GM18498 (cell line): Measurements from ENCODE around the gene DOCK4.
"Not testable (repeated sequence)": the region's sequence is repeated elsewhere in the genome, so short reads cannot be mapped to it uniquely, and the experiment has no call there.

ENCODE experiments used
- ATAC-seq: cut with Tn5 transposase; IDR thresholded peaks from one replicate; pipeline ENCODE4 v1.9.1; 2021; ENCODE audit warnings: mild to moderate bottlenecking, moderate library complexity; ENCODE audit not compliant: unreplicated experiment

DOCK4 gene

DNA sequence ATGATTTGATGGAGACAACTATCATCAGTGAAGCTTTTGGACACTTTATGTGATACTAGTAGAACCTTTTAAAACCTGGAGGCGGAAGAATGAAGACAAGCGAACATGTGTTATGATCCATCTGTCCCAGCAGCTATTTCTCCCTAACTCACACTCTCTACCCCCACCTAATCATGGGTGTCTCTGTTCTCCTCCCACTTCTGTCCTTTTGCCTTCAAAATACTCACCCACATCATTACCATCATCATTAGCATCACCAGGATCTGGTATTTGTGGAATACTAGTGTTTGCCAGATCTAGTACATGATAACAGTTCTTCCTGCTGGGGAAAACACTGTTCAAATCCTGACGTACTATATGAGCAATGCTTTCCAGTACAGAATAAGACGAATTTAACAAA lies 287.7 kb downstream of the DOCK4 start:
- ATAC-seq = no peak

DNA sequence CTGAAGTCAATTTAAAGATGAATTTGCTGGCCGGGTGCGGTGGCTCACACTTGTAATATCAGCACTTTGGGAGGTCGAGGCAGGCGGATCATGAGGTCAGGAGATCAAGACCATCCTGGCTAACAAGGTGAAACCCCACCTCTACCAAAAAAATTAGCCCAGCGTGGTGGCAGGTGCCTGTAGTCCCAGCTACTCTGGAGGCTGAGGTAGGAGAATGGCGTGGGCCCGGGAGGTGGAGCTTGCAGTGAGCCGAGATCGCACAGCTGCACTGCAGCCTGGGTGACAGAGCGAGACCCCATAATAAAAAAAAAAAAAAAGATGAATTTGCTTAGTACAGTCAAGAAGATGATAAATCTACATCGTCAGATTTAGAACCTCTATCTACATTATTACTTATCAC lies 288.8 kb downstream of the DOCK4 start:
- not testable (repeated sequence) for ATAC-seq

DNA sequence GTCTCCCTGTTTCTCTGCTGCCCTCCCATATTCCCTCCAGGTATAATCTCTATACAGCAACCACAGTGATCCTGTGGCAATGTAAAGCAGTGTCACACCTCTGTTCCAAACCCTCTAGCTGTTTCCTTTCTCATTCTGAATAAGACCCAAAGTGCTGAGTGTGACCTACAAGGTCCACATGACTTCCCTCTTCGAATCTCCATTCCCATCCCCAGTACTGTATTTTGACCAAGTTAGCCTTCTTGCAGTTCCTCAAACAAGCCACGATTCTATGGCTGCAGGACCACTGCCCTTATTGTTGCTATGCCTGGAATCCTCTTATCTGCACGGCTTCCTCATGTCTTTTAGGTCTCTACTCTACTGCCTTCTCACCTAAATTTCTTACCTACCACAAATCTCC lies 291.9 kb downstream of the DOCK4 start:
- no peak for ATAC-seq

DNA sequence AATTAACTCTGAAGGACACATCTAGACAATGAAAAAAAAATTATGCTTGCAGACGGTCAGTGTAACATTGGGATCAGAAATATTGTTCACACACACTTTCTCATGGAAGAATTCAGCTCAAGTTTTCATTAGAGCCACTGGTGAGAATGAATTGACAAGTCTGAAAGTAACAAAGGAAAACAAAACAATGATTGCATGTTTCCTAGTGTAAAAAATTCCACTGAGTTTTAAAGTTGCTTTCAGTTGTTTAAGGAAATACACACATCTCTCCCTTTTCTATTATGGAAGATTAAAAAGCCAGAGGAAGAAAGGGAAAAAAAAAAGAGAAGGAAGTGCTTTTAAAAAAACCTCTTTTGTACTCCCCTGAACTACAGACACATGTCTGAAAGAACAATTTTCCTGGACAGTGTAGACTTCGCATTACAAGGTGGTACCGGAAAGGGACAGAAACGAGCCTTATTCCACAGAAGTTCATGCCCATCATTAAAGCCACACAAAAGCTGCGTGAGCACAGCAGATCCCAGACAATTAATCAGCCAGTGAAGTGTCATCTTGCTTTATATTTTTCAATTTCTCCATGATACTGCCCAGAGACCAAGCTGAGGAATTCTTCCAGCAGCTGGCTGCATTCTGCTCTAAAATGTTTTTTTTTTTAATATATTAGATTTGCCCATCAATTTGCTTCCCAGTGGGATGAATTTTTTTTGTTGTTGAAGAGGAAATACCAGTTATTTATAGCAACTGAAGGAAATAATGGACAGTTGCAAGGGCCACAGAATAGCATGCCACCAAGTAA lies 294.8 kb downstream of the DOCK4 start:
- no peak for ATAC-seq

DNA sequence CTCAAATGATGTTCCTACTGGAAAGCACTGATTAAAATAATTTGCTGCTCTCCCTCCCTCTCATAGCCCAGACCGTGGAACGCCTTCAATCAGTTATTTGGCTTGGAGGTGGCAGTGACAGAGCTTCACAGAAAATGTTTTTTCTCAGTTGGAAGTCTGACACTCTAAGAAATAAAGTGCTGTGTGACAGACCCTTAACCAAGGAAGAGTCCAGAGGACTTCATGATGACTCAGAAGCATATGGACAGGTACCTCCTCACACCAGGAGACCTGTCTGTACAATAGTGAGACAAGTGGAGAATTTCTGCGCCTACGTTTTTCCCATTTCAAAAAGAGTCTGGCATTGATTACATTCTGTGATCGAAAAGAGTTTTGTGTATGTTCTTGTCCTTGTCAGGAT lies 295.5 kb downstream of the DOCK4 start:
- no peak for ATAC-seq

DNA sequence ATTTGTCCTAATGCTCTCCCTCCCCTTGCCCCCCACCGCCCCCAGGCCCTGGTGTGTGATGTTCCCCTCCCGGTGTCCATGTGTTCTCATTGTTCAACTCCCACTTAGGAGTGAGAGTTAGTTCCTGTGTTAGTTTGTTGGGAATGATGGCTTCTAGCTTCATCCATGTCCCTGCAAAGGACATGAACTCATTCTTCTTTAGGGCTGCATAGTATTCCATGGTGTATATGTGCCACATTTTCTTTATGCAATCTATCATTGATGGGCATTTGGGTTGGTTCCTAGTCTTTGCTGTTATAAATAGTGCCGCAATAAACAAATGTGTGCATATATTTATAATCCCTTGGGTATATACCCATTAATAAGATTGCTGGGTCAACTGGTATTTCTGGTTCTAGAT lies 297.5 kb downstream of the DOCK4 start:
- not testable (repeated sequence) for ATAC-seq

DNA sequence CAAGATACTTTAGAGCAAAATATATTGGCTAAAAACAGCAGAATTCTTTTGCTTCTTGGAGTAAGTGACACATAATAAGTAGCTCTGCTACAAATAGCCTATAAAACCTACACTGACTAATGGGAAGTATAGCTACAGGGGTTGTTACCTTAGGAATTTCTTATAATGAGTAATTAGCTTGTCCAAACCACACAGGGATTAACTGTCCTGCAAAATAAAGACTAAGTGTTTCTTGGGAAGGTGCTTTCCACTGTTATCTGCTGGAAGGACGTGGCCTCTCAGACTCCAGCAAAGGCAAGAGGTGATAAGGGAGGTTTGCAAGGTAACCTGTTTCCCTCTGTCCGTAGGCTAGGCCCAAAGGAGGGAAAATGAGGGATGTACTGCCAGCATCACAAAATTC lies 302.4 kb downstream of the DOCK4 start:
- no peak for ATAC-seq

DNA sequence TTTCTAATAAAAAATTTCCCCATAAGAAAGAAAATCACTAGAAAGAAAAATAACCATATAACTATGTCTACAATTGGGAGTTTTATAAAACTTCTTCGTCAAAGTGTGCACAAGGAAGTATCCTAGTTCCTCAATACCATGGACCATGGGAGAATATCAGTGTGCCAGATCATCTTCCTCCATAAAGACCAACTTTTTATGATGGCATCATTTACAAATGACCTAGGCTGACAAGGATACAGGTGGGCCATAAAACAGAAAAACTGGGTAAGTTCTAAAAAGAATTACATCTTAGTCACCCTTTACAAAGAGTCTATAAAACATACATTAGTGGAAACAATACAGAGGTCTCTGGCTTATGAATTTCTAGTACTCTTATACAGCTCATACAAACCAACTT lies 303.2 kb downstream of the DOCK4 start:
- ATAC-seq = no peak

DNA sequence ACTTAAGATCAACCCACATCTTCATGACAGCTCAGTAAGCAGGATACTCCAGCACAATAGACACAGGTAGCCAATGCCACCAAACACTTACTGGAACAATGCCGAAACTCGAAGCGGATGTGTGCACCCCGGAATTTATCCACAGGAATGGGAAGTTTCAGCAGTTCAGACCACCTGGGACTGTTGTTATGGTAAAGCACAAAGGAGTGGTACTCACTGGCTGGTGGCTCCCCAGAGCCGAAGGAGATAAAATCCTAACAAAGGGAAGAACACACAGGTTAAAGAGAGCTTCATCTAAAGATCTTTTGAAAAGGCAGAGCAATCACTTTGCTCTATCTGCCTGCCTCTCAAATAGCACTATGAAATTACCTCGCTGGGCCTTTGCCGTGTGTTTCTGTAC lies 305.9 kb downstream of the DOCK4 start:
- ATAC-seq = no peak

DNA sequence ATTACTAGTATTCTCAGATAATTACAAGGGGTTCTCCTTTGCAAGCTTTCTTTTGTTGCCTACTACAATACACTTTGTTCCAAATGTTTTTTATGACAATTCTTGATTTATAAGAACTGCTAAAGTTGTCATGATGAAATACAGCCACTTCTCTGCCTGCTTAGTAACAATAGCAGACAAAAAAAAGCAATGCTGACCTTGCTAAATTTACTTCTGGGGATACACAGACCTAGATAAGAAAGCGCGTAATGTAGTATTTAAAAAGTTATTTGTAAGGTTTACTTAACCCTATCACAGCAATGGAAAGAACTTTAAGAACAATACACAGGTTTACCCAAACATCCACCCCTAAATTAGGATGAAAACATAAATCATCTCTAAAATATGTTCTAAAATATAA lies 311.1 kb downstream of the DOCK4 start:
- ATAC-seq = no peak

DNA sequence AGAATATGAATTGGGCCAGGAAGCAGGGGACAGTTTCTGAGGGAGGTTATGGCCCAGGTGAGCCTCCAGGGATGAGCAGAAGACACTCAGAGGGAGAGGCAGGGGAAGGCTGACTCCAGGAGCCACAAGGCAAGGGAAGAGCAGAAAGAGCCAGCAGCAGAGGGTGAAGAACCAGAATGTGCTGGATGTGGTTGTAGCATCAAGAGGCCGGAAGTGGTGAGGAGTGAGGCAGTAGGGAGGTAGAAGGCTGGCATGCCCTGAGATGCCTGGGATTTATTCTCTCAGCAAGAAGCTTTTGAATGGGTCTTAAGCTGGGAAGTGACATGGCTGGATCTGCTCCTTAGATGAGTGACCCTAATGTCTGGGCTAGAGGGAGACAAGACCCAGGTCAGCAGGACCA lies 311.7 kb downstream of the DOCK4 start:
- ATAC-seq = no peak

DNA sequence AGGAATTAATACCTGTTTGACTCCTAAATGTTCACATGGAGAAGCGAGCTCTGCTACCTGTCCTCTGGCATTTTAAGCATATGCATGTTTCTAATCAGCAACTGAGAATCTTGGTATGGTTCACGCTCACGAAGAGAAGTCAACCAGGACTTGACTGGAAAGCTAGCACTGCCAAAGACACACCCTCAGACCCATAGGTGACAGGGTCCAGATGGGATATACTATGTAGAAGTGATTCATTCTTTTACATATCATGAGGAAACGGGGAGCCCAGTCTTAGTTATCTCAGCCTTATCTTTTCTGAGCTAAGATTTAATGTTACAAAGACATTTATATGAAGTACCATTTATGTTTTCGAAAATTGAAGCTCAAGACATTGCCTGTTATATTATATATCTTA lies 313.0 kb downstream of the DOCK4 start:
- no peak for ATAC-seq

DNA sequence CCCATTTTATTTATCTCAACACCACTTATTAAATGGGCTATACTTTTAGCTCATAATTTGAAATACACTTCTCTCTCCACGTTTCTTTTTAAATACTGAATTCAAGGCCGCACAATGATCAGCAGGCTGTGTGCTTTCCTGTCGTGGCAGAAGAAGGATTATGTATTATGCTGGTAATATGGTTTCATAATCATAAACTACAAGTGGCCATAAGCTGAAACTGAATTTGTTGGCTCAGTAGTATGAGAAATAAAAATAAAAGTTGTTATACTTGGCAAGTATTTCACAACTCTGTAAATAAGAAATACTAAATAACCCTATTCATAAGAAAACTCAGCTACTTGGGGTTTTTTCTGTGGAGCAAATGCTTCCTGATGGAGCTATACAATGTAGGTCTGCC lies 313.6 kb downstream of the DOCK4 start:
- no peak for ATAC-seq

DNA sequence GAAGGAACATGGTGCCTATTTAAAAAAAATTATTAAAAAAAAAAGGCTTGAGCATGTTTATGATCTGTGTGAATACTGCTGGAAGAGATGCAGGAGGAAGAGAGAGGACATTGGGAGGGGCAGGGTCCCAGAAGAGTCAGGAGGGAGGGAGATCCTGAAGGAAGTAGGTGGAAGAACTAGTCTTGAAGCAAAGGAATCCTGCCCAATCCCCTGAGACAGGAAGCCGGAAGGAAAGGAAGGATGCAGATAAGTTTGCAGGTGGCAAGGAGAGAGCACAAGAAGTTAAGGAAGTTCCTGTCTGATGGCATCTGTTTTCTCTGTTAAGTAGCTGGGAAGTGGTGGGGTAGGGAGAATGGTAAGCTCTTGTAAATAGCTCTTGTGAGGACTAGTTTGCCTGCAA lies 318.5 kb downstream of the DOCK4 start:
- no peak for ATAC-seq

DNA sequence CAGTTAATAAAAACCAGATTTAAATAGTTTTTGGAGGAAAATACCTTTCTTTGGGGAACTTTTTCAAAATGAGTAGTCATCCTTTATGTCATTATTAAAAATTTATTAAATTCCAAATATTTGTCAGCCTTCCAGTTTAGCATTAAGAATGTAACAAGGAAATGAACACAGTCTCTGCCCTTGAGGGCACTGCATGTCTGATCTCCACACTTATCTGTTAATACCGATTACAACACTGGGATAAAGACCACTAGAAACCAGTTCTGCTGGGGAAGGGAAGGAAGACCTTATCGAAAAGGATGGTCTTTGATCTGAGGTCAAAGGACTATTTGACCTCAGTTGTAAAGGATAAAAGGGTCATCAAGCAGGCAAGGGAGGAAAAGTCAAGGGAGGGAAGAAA lies 320.0 kb downstream of the DOCK4 start:
- ATAC-seq = no peak

DNA sequence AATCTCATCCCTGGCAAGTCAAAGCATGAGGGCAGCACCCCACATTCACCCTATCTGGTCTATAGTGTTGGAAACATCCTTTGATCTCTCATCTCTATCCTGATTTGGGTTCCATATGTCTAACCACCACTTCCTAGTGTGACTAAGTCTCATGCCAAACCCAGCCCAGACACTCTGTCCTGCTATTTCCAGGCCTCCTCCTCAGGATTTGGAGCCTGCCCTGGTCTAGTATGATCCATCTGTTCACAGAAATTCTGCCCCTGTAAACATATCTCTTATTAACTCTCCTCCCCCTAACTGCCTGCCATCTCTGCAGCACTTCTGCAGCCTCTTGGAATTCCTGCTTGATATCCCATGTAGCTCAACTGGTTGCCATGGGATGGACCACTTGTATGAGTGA lies 323.0 kb downstream of the DOCK4 start:
- no peak for ATAC-seq

DNA sequence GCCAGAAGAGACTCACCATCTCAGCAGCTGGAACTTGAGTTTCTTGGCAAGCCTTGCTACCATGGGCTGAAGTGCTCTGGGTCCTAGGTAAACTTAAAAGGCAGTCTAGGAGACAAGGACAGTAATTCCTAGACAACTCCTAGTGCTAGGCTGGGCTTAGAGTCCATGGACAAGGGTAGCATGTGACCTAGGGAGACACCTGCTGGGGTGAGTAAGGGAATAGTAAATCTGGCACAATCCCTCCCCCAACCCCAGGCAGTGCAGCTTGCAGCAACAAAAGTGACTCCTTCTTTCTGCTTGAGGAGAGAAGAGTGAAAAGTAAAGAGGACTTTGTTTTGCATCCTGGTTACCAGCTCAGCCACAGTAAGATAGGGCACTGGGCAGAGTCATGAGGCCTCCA lies 327.4 kb downstream of the DOCK4 start:
- no peak for ATAC-seq

DNA sequence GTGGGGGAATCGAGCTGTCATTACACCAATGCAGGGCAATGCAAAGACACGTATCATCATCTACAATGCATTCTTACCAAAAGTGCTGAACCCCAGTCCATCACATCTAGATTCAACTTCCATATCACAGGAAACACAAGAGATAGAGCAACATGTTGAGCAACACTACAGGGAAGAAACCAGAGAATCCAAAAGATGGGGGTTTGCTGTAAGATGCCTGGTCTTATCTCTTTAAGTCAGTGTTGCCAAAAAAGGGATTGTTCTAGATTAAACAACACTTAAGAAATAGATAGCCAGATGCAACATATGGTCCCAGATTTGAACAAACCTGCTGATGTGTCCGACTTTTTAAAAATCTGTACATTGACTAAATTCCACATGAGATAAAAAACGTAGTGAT lies 328.3 kb downstream of the DOCK4 start:
- no peak for ATAC-seq

DNA sequence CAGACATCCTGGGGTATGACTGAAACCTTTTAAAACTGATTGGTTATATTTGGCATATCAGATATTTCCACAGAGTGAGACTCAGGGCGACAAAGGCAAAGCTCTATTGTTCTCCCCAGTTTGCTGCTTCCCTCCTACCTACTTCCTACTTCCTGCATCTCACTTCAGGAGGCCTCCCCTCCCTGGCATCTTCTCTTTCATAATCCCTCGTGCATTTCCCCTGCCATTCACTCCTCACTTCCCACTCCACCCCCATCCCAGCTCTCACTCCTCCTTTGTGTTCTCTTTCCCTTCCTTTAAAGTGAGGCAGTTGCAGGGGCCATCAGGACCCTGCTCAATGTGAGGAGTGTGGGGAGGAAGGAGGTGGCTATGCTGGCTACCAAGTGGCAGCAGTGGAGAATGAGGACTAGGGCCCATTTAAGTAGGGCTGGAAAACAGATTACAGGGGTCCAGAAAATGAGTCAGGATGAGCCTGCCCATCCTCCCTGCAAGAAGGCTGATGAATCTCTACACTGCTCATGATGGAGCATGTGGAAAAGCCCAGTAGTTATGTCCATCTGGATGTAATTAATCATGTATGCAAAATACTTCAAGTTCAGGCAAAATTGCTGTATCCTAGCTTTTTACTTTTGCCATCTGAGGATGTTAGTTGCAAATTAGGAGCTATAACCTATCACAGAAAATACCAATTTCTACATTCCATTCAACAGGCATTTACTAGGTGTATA lies 332.1 kb downstream of the DOCK4 start:
- no peak for ATAC-seq

DNA sequence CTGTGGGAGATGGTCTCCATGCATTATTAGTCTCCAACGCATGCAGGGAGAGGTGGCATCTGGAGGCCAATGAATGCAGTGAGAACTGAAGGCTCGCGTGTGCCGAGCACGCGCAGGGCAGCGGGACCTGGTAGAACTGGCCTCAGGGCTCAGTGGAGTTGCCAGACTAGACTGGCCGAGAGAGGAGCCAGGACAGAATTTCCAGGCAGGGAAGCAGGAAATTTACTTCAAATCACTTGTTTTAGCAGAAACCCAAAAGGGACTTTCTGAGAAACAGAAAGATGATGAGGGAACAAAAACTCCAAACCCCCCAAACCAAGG lies 332.9 kb downstream of the DOCK4 start:
- ATAC-seq = no peak

DNA sequence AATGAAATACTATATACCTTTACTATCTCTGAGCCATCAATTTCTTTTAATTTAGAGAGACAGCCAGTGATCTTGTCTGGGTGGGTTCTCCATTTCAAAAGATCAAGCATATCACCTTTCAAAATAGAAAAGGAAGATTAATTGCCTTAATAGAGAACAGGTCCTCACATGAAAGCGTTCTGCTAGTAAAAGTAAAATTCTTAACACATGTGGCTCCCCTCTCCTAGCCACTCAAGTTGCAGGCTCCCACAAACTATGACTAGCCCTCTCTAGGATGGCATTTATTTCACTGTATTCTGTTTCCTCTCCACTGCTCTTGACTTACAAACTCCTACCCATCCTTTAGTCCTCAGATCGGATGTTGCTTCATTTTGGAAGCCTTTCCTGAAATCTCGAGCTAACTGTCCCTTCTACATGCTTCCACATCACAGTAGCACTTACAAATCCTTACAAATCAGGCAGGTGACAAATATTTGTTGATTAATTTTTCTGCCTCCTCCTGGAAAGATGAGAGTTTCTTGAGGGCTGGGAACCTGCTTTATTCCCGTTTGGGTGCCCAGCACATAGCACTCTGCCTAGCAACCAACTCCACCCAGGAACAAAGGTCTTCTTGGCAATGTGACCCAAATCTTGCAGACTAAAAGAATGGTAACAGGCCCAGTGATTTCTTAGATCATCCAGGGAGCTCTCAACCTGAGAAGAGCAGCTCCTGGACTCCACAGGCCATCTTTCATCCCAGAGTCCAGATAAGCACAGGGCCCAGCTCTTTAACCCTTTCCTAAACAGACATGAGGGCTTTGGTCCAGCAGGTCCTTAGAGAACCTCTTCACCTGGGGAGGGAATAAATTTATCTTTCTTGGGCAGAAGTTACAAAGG lies 333.5 kb downstream of the DOCK4 start:
- no peak for ATAC-seq

DNA sequence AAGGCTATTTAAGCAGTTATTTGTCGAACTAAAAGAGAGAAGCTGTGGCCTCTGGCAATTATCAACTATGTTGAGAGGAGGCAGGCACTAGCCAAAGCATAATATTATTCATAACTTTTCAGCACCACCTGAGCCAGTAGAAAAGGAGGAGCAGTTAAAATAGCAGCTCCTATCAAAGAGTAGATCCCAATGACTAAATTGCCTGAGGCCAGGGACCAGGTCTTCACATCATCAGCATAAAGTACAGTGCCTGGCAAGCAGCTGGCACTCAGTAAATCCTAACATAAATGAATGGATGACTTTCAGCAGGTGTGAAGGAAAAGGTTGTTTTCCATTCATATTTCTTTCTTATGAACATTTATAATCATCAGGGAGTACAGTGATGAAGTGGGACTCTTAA lies 334.9 kb downstream of the DOCK4 start:
- no peak for ATAC-seq
